SKM-1 treated with dmso at 0.1 percent for 144 hours (cell line): ENCODE measurements around the gene GNAT2.
A peak's percentile ranks its signal among the peaks of the same experiment; 100 is the strongest.

Experiments
- DNase-seq: peaks from one replicate; lab custom pipeline; 2025; ENCODE audit not compliant: unreplicated experiment; lab: John Stamatoyannopoulos, UW

GNAT2 gene

GRCh38 chr1:109619576-109620400, at the start of gene GNAT2, which contains the start of gene AMPD2:
Gene GNAT2 (minus strand): TSS chr1:109619616. CDS start chr1:109612870, 6,746 bp downstream.
Gene AMPD2 (plus strand): TSS chr1:109619837. CDS start chr1:109621176, 1,339 bp downstream.
- DNase-seq: peak; percentile 86

- no peak for DNase-seq
Measured at GRCh38 chr1:109668123-109668775, 48.8 kb upstream of the GNAT2 start.

GRCh38 chr1:109667452-109668122, 48.2 kb upstream of the GNAT2 start, which contains the start of gene GSTM2:
Gene GSTM2 (plus strand): TSS chr1:109668057. CDS start chr1:109668116, 59 bp downstream.
- DNase-seq: no peak

- no peak for DNase-seq
Measured at GRCh38 chr1:109664671-109665070, 45.3 kb upstream of the GNAT2 start.

GRCh38 chr1:109661391-109661790, 42.0 kb upstream of the GNAT2 start:
- no peak for DNase-seq

GRCh38 chr1:109660691-109661026, 41.2 kb upstream of the GNAT2 start:
- DNase-seq: peak; percentile 34

- peak; percentile 63 for DNase-seq
Measured at GRCh38 chr1:109659997-109660690, 40.7 kb upstream of the GNAT2 start.

- no peak for DNase-seq
Measured at GRCh38 chr1:109659145-109659544, 39.7 kb upstream of the GNAT2 start.

- DNase-seq: no peak
Measured at GRCh38 chr1:109658533-109659042, 39.2 kb upstream of the GNAT2 start.

- DNase-seq: no peak
Measured at GRCh38 chr1:109657970-109658369, 38.6 kb upstream of the GNAT2 start.

GRCh38 chr1:109657395-109657794, 38.0 kb upstream of the GNAT2 start:
- no peak for DNase-seq

GRCh38 chr1:109655615-109656519, 36.5 kb upstream of the GNAT2 start, which contains the start of gene GSTM4:
Gene GSTM4 (plus strand): TSS chr1:109656099. CDS start chr1:109656390, 291 bp downstream.
- DNase-seq: peak; percentile 73

- DNase-seq: no peak
Measured at GRCh38 chr1:109654519-109654918, 35.1 kb upstream of the GNAT2 start.

- no peak for DNase-seq
Measured at GRCh38 chr1:109653306-109653705, 33.9 kb upstream of the GNAT2 start.

GRCh38 chr1:109652402-109652801, 33.0 kb upstream of the GNAT2 start:
- DNase-seq: no peak

- no peak for DNase-seq
Measured at GRCh38 chr1:109650609-109651008, 31.2 kb upstream of the GNAT2 start.

GRCh38 chr1:109649491-109649914, 30.1 kb upstream of the GNAT2 start:
- no peak for DNase-seq

- no peak for DNase-seq
Measured at GRCh38 chr1:109644670-109645069, 25.3 kb upstream of the GNAT2 start.

- DNase-seq: peak; percentile 75
Measured at GRCh38 chr1:109643385-109644230, 24.2 kb upstream of the GNAT2 start.
